Omental fat pad (tissue), 4 donors: ENCODE data around the gene CCDC177. TPM values are rescaled to one million over a fixed set of nuclear protein-coding genes. Genes with fewer than 3 reads are reported as not detected.

ENCODE experiments used
- ATAC-seq: fragments of 150-250 bp; one replicate; pipeline ENCODE4 v1.9.1; 2016; ENCODE audit warnings: mild to moderate bottlenecking, moderate library complexity; ENCODE audit not compliant: low FRiP score
- DNase-seq: peaks from one replicate; pipeline ENCODE4 v3.0.0-alpha.2; 2019; ENCODE audit warnings: low spot score
- CTCF ChIP-seq, 3 donors: fragments of 450-650 bp; IDR thresholded peaks; one replicate each; pipeline ENCODE4 v1.5.1; 2016 to 2017; ENCODE audit warnings: antibody characterized with exemption in 3 of 3, mild to moderate bottlenecking in 3 of 3, moderate library complexity in 2 of 3
- total RNA-seq, 4 donors: library from RNA; depleted of rRNA; stranded (reverse); fragments of >200 nt; gene quantifications; one replicate each; pipeline ENCODE4 v1.1.0, GENCODE V29; 2016

The CCDC177 gene
- total RNA-seq, 4 donors from 2014 or later: 0.09 TPM; not detected in 3

GRCh38 chr14:69551511-69551910 is 23.2 kb downstream of the CCDC177 start:
- DNase-seq: no peak
- TF ChIP-seq CTCF (IDR thresholded peaks at IDR 0.05): no peak
- no peak for ATAC-seq

GRCh38 chr14:69548566-69548965 is 26.1 kb downstream of the CCDC177 start:
- no peak for TF ChIP-seq CTCF (IDR thresholded peaks at IDR 0.05)
- no peak for DNase-seq
- no peak for ATAC-seq

GRCh38 chr14:69547701-69548348 is 26.8 kb downstream of the CCDC177 start:
- no peak for ATAC-seq
- TF ChIP-seq CTCF (IDR thresholded peaks at IDR 0.05): no peak
- DNase-seq: no peak

GRCh38 chr14:69543341-69544115 is 31.1 kb downstream of the CCDC177 start:
- DNase-seq (peak; percentile 73), ATAC-seq (peak; percentile 70)
- TF ChIP-seq CTCF (IDR thresholded peaks at IDR 0.05): no peak

- no peak for ATAC-seq
- no peak for TF ChIP-seq CTCF (IDR thresholded peaks at IDR 0.05)
Observed at GRCh38 chr14:69542311-69542710, 32.4 kb downstream of the CCDC177 start.

GRCh38 chr14:69540654-69541335 is 33.9 kb downstream of the CCDC177 start:
- DNase-seq (no peak), ATAC-seq (no peak)
- no peak for TF ChIP-seq CTCF (IDR thresholded peaks at IDR 0.05)

More at GRCh38 chr14:69542311-69542710, 32.4 kb downstream of the CCDC177 start:
- no peak for DNase-seq
